GM18511 (cell line): ENCODE data around the gene RFFL.
"Not testable (repeated sequence)": the region's sequence is repeated elsewhere in the genome, so short reads cannot be mapped to it uniquely, and the experiment has no call there.

Source experiments
- ATAC-seq: cut with Tn5 transposase; IDR thresholded peaks from one replicate; pipeline ENCODE4 v1.9.1; 2021; ENCODE audit warnings: mild to moderate bottlenecking, moderate library complexity; ENCODE audit not compliant: unreplicated experiment

RFFL gene

GRCh38 chr17:35051183-35051578, 12.3 kb downstream of the RFFL start:
- peak; percentile 69 for ATAC-seq

GRCh38 chr17:35050170-35050569, 13.3 kb downstream of the RFFL start:
- ATAC-seq = no peak

- no peak for ATAC-seq
These were observed 14.7 kb downstream of the RFFL start for GRCh38 chr17:35048685-35049379.

- ATAC-seq = peak; percentile 68
These were observed 16.7 kb downstream of the RFFL start for GRCh38 chr17:35046740-35047283.

- ATAC-seq = no peak
These were observed 17.3 kb downstream of the RFFL start for GRCh38 chr17:35046245-35046644.

- not testable (repeated sequence) for ATAC-seq
These were observed 18.0 kb downstream of the RFFL start for GRCh38 chr17:35045458-35045979.

GRCh38 chr17:35044181-35044580, 19.3 kb downstream of the RFFL start:
- ATAC-seq = no peak

GRCh38 chr17:35041390-35041789, 22.1 kb downstream of the RFFL start:
- peak; percentile 72 for ATAC-seq

GRCh38 chr17:35038453-35038852, 25.1 kb downstream of the RFFL start:
- ATAC-seq = no peak

- ATAC-seq = no peak
These were observed 32.7 kb downstream of the RFFL start for GRCh38 chr17:35030780-35031179.

- no peak for ATAC-seq
These were observed 34.8 kb downstream of the RFFL start for GRCh38 chr17:35028531-35029262.

GRCh38 chr17:35028097-35028496, 35.4 kb downstream of the RFFL start:
- ATAC-seq = not testable (repeated sequence)

- ATAC-seq = no peak
These were observed 38.0 kb downstream of the RFFL start for GRCh38 chr17:35025541-35025940.

GRCh38 chr17:35023538-35023937, 40.0 kb downstream of the RFFL start:
- no peak for ATAC-seq

- ATAC-seq = peak; percentile 75
These were observed 40.9 kb downstream of the RFFL start for GRCh38 chr17:35022536-35023063.

- no peak for ATAC-seq
These were observed 41.8 kb downstream of the RFFL start for GRCh38 chr17:35021520-35022380.

GRCh38 chr17:35019386-35020179, 43.9 kb downstream of the RFFL start:
- no peak for ATAC-seq

GRCh38 chr17:35018814-35019213, 44.7 kb downstream of the RFFL start:
- ATAC-seq = no peak

- no peak for ATAC-seq
These were observed 46.5 kb downstream of the RFFL start for GRCh38 chr17:35017021-35017420.

GRCh38 chr17:35016369-35016768, 47.1 kb downstream of the RFFL start:
- no peak for ATAC-seq
